GM21723 (cell line): ENCODE results near the gene FAM3A.

ENCODE experiments used
- ATAC-seq: cut with Tn5 transposase; IDR thresholded peaks from one replicate; pipeline ENCODE4 v1.9.1; 2021; ENCODE audit warnings: mild to moderate bottlenecking, moderate library complexity; ENCODE audit not compliant: unreplicated experiment

FAM3A gene

DNA sequence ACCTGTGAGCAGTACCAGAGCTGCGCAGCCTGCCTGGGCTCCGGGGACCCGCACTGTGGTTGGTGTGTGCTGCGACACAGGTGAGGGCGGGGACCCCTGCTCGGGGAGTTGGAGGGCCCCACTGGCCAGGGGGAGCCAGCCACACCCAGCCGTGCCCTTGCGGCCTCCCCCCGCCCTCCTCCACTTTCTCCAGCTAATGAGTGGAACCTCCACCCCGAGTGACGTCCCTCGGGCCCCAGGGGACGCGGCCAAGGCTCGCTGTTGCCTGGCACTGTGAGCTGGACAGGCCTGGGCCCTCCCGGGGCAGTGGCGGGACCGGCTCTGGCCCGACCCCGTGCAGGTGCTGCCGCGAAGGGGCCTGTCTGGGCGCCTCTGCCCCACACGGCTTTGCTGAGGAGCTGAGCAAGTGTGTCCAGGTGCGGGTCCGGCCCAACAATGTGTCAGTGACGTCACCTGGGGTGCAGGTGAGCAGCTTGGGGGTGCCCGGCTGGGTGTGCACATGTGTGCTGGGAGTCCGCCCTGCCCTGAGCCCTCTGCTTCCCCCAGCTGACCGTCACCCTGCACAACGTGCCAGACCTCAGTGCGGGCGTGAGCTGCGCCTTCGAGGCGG, 52.3 kb downstream of the FAM3A start:
- no peak for ATAC-seq

DNA sequence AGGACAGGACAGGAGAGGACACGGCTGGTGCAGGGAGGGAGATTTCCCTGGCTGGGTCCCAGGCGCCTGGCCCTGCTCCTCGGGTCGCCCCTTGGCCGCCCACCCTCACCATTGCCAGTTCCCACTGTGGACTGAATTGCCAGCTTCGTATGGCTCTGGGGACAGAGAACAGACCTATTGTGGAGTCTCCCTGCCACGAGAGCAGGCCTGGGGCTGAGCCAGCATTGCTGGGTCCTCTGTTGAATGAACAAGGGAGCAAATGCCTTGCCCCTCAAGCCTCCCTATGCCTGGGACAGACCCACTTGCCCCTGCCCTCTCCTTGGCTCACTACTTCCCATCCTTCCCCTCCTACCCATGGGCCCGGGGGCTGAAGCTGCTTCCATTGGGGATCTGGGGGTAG, 53.6 kb downstream of the FAM3A start:
- ATAC-seq, result no peak

DNA sequence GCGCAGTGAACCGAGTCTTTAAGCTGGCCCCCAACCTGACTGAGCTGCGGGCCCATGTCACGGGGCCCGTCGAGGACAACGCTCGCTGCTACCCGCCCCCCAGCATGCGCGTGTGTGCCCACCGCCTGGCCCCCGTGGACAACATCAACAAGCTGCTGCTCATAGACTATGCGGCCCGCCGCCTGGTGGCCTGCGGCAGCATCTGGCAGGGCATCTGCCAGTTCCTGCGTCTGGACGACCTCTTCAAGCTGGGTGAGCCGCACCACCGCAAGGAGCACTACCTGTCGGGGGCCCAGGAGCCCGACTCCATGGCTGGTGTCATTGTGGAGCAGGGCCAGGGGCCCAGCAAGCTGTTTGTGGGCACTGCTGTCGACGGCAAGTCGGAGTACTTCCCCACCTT, 55.7 kb downstream of the FAM3A start:
- no peak for ATAC-seq

DNA sequence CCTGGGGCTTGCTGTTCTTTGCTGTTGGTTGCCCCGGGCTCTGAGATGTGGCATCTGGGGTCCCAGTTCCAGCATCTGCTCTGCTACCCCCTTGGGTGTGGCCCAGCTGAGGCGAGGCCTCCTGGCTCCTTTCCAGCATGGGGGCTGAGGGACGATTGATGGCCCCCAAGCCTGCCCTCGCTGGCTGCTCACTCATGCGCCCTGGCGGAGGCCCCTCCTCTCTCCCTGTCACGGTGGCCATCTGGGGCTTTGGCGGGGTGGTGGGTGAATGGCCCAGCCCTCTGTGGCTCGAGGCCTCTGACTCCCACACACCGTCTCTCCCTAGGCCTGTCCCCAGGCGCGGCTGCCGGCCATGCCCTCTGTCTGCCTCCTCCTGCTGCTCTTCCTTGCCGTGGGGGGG, 56.2 kb downstream of the FAM3A start:
- no peak for ATAC-seq

DNA sequence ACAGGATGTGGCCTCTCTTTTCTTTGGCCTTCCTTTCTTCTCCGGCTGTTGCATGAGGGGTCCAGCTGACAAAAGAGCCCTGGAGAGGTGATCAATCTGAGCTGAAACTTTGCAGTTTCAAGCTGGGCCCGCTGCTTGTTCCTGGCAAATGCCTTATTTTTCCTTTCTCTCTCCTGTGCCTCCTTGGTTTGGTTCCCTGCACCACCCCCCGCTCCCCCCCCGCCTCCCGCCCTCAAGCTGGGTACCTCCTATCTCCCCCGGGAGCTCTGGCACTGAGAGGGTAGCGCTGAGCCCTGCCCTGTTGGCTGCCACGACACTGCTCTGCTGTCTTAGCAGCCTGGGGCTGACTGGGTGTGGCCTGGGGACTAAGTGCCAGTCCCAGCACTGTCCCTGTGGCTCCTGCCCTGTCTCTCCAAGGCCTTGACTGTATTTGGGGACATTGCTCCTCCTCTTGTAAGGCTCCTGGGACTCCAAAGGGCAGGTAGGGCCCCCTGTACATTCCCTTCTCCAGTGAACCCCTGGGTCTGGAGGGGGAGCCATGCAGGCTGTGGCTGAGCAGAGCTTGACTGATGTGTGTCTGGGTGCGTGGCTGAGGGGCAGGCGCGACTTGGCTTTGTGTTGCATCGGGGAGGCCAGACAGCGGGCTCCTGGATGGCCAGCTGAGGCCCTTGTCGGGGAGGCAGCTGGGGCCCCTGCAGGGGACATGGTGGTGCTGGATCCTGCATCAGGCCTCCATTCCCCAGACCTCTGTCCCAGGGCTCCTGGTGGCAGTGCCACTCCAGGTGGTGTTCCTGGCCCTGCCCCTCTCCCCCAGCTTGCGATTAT, 56.9 kb downstream of the FAM3A start:
- no peak for ATAC-seq

DNA sequence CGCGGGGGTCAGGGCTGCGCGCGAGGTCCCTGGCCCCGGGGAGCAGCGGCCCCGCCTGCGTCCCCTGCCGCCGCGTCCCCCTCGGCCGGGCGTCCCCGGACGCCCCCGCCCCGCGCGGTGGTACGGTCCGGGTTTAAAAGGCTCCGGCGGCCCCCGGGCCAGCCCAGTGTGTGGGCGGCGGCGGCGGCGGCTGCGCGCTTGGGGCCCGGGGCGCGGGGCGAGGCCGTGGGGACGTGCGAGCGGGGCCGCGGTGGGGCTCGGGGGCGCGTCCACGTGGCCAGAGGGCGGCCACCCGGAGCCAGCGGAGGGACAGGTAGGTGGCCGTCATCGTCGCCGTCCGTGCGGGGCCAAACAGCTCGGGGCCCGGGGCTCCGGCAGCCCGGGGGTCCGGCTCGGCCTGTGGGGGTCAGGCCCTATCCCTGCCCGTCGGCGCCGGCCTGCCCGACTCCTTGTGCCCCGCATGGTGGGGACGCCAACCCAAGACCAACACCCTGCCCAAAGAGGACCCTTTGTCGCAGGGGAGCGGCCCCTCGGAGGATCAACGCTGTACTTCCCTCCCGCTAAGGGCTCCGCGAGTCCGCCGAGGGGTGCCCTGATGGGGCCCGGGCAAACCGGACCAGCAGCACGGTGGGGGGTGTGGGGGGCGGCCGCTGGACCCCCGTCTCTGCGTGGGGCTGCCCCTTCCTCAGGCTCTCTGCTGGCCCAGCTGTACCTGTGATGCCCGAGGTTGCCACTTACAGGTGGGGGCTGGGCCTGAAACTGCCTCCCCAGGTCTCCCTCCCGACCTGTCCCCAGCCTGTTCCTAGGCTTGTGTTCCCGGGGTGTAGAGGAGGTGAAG, 57.7 kb downstream of the FAM3A start, which contains the start of gene PLXNA3:
Gene PLXNA3, plus strand, starts transcription at position 166 of the 838 bp plus-strand sequence. CDS start 1,903 bp downstream, outside the sequence.
- peak; percentile 56 for ATAC-seq

DNA sequence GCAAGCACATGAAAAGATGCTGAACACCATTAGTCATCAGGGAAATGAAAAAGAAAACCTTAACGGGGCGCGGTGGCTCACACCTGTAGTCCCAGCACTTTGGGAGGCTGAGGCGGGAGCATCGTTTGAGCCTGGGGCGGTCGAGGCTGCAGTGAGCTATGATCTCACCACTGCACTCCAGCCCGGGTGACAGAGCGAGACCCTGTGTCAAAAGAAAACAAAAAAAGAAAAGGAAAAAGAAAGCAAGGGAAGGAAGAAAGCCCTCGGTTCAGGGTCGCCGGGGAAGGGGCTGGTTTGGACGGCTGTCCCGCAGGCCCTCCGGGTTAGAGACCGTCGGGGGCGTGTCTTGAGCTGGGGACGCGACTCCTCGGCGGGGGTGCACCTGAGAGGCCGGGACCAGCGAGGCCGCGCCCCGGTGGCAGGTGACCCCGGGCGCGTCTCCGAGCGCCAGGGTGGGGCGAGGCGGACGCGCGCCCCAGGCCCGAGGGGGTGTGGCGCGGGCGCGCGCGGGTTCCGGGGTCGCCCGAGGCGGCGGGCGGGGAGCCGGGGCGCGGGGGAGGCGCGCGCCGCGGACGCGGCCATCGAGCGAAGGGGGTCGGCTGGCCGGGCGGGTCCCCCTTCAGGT, 58.4 kb downstream of the FAM3A start:
- ATAC-seq, result peak; percentile 48
